Thyroid gland (tissue), 4 donors: Measurements from ENCODE around the gene PLK5. TPM values are rescaled to one million over a fixed set of nuclear protein-coding genes. Genes with fewer than 3 reads are reported as not detected.

Experiments used
- DNase-seq, 2 donors: peaks; one replicate each; pipeline ENCODE4 v3.0.0-alpha.2; 2019
- H3K27ac ChIP-seq, 3 donors: fragments of 200-600 bp; sonication (generic); 1 replicate in 2 of 3; 2 replicates in 1 of 3; pipeline ENCODE4 v1.5.1; 2016 to 2019; ENCODE audit warnings: mild to moderate bottlenecking in 1 of 3, moderate library complexity in 1 of 3
- H3K27me3 ChIP-seq: fragments of 200-600 bp; sonication (generic); one replicate; pipeline ENCODE4 v1.5.1; 2019
- H3K36me3 ChIP-seq, 2 donors: fragments of 200-600 bp; sonication (generic); one replicate each; pipeline ENCODE4 v1.5.1; 2016 to 2019
- H3K4me1 ChIP-seq, 2 donors: fragments of 200-600 bp; sonication (generic); one replicate each; pipeline ENCODE4 v1.5.1; 2017 to 2019
- H3K4me3 ChIP-seq, 3 donors: fragments of 200-600 bp; sonication (generic); replicated peaks in 1 of 3; 1 replicate in 2 of 3; 2 replicates in 1 of 3; pipeline ENCODE4 v1.5.1; 2016; ENCODE audit warnings: mild to moderate bottlenecking in 1 of 3
- H3K9me3 ChIP-seq: fragments of 200-600 bp; sonication (generic); one replicate; pipeline ENCODE4 v1.5.1; 2017
- POLR2A ChIP-seq, 2 donors: fragments of 450-650 bp; IDR thresholded peaks; one replicate each; pipeline ENCODE4 v1.6.1; 2017; ENCODE audit warnings: antibody characterized with exemption in 2 of 2, mild to moderate bottlenecking in 2 of 2, moderate library complexity in 1 of 2
- WGBS, 2 donors: methylation state at CpG; one replicate each; pipeline ENCODE4 v1.1.5; 2017; 5-methylcytosine and 5-hydroxymethylcytosine counted together
- intact Hi-C: fragments of 100-400 bp; cut with DNase I; formaldehyde crosslinking; loops from one replicate; pipeline ENCODE4 v1.15.1; 2023
- total RNA-seq, 4 donors: library from RNA; depleted of rRNA; stranded (reverse); fragments of >200 nt; gene quantifications; one replicate each; pipeline ENCODE4 v1.2.3, GENCODE V29; 2016
- TF ChIP-seq, protein P1 (sequence below), 6 experiments: fragments of 200-600 bp in 3 of 6; fragments of 450-650 bp in 3 of 6; sonication (generic) in 3 of 6; IDR thresholded peaks; one replicate each; pipeline ENCODE4 v1.5.1; 2016 to 2019; ENCODE audit warnings: antibody characterized with exemption in 6 of 6, mild to moderate bottlenecking in 2 of 6, inconsistent platforms in 1 of 6, moderate library complexity in 1 of 6

PLK5 gene
- total RNA-seq, 4 donors from 2014 or later, result not detected

- no peak for DNase-seq
- Histone ChIP-seq H3K36me3 (no peaks in the 10 kb centered on the region), H3K4me1 (no peaks in the 10 kb centered on the region), H3K9me3 (no peaks in the 10 kb centered on the region), H3K27ac (no peak overlapping the region), H3K4me3 (no peak overlapping the region), H3K27me3 (no peaks in the 10 kb centered on the region)
- WGBS, 2 donors, result 86 to 89% methylated on average over 4 of the region's 4 CpGs
- intact Hi-C loops, result no loop called here
- TF ChIP-seq, protein P1, sequence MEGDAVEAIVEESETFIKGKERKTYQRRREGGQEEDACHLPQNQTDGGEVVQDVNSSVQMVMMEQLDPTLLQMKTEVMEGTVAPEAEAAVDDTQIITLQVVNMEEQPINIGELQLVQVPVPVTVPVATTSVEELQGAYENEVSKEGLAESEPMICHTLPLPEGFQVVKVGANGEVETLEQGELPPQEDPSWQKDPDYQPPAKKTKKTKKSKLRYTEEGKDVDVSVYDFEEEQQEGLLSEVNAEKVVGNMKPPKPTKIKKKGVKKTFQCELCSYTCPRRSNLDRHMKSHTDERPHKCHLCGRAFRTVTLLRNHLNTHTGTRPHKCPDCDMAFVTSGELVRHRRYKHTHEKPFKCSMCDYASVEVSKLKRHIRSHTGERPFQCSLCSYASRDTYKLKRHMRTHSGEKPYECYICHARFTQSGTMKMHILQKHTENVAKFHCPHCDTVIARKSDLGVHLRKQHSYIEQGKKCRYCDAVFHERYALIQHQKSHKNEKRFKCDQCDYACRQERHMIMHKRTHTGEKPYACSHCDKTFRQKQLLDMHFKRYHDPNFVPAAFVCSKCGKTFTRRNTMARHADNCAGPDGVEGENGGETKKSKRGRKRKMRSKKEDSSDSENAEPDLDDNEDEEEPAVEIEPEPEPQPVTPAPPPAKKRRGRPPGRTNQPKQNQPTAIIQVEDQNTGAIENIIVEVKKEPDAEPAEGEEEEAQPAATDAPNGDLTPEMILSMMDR (IDR thresholded peaks at IDR 0.05), result no peak
- TF ChIP-seq POLR2A (IDR thresholded peaks at IDR 0.05), result no peak
Measured at GRCh38 chr19:1549332-1549945, 25.6 kb downstream of the PLK5 start.

GRCh38 chr19:1551068-1552040 is 27.5 kb downstream of the PLK5 start:
- no peaks in the 10 kb centered on the region for H3K27me3 ChIP-seq
- no peaks in the 10 kb centered on the region for H3K9me3 ChIP-seq
- no peaks in the 10 kb centered on the region for H3K4me1 ChIP-seq
- H3K36me3 ChIP-seq, result peaks cover 0 to 4% of the 10 kb centered on the region in 2 donors
- 79 to 86% methylated on average over 16 to 17 of the region's 17 CpGs for WGBS, 2 donors
- intact Hi-C loops, result loop anchor here (10.0 kb wide), 1 partner anchor 263 kb away; the partner anchor contains the start of gene ATP8B3
- DNase-seq, result no peak
- no peak for TF ChIP-seq POLR2A (IDR thresholded peaks at IDR 0.05)
- TF ChIP-seq, protein P1 (IDR thresholded peaks at IDR 0.05), result no peak
- H3K27ac ChIP-seq, result no peak overlapping the region
- no peak overlapping the region for H3K4me3 ChIP-seq

- intact Hi-C loops, result loop anchor here (10.0 kb wide), 1 partner anchor 261 kb away; the partner anchor contains the start of gene ATP8B3
- no peak for TF ChIP-seq POLR2A (IDR thresholded peaks at IDR 0.05)
- TF ChIP-seq, protein P1 (IDR thresholded peaks at IDR 0.05), result no peak
- no peak overlapping the region for H3K4me3 ChIP-seq
- H3K36me3 ChIP-seq, result peaks cover 0 to 4% of the 10 kb centered on the region in 2 donors
- 91 to 92% methylated on average over 10 of the region's 10 CpGs for WGBS, 2 donors
- H3K9me3 ChIP-seq, result no peaks in the 10 kb centered on the region
- H3K27ac ChIP-seq, result no peak overlapping the region
- DNase-seq, result no peak
- H3K27me3 ChIP-seq, result no peaks in the 10 kb centered on the region
- H3K4me1 ChIP-seq, result no peaks in the 10 kb centered on the region
Measured at GRCh38 chr19:1553415-1553814, 29.5 kb downstream of the PLK5 start.

- DNase-seq, result no peak
- intact Hi-C loops, result loop anchor here (10.0 kb wide), 1 partner anchor 260 kb away; the partner anchor contains the start of gene ATP8B3
- H3K4me3 ChIP-seq, result no peak overlapping the region
- TF ChIP-seq, protein P1 (IDR thresholded peaks at IDR 0.05), result no peak
- no peak for TF ChIP-seq POLR2A (IDR thresholded peaks at IDR 0.05)
- peaks cover 0 to 4% of the 10 kb centered on the region in 2 donors for H3K36me3 ChIP-seq
- H3K4me1 ChIP-seq, result no peaks in the 10 kb centered on the region
- H3K27ac ChIP-seq, result no peak overlapping the region
- H3K27me3 ChIP-seq, result no peaks in the 10 kb centered on the region
- H3K9me3 ChIP-seq, result no peaks in the 10 kb centered on the region
- WGBS, 2 donors, result 86 to 91% methylated on average over 24 of the region's 24 CpGs
Measured at GRCh38 chr19:1554968-1555367, 31.1 kb downstream of the PLK5 start.
